B cell (primary cell): Measurements from ENCODE around the gene AUTS2.

Experiments used
- CTCF ChIP-seq: fragments of 200-600 bp; IDR thresholded peaks from one replicate; pipeline ENCODE4 v1.8.0; 2022; ENCODE audit warnings: antibody characterized with exemption, mild to moderate bottlenecking
- EZH2 ChIP-seq: IDR thresholded peaks from 2 replicates; pipeline ENCODE4 v1.6.1; 2012; ENCODE audit warnings: borderline replicate concordance, low read depth, mild to moderate bottlenecking, moderate library complexity, low read length; ENCODE audit not compliant: insufficient read depth, poor library complexity, severe bottlenecking

GRCh38 chr7:69947998-69948397 is 349.7 kb downstream of the AUTS2 start:
- TF ChIP-seq CTCF, result no peak
- TF ChIP-seq EZH2, result no peak
